GM19467 (cell line): ENCODE results near the gene APOLD1.
"Not testable (repeated sequence)": the region's sequence is repeated elsewhere in the genome, so short reads cannot be mapped to it uniquely, and the experiment has no call there.

Source experiments
- ATAC-seq: cut with Tn5 transposase; IDR thresholded peaks from one replicate; pipeline ENCODE4 v1.9.1; 2021; ENCODE audit warnings: mild to moderate bottlenecking, moderate library complexity; ENCODE audit not compliant: unreplicated experiment

APOLD1 gene

GRCh38 chr12:12784911-12785814 is at the start of gene APOLD1:
TSS of gene APOLD1 (plus strand) at chr12:12785659. CDS start at chr12:12785692, 33 bp downstream.
- no peak for ATAC-seq

GRCh38 chr12:12736759-12737676 is 48.4 kb upstream of the APOLD1 start:
- ATAC-seq: peak; percentile 64

- ATAC-seq: not testable (repeated sequence)
Observed at GRCh38 chr12:12738152-12738551, 47.3 kb upstream of the APOLD1 start.

- no peak for ATAC-seq
Observed at GRCh38 chr12:12741660-12742059, 43.8 kb upstream of the APOLD1 start.

- no peak for ATAC-seq
Observed at GRCh38 chr12:12744546-12745305, 40.7 kb upstream of the APOLD1 start.

- no peak for ATAC-seq
Observed at GRCh38 chr12:12745576-12746211, 39.8 kb upstream of the APOLD1 start.

- no peak for ATAC-seq
Observed at GRCh38 chr12:12747278-12747677, 38.2 kb upstream of the APOLD1 start.

- no peak for ATAC-seq
Observed at GRCh38 chr12:12748044-12748443, 37.4 kb upstream of the APOLD1 start.

- no peak for ATAC-seq
Observed at GRCh38 chr12:12749433-12749832, 36.0 kb upstream of the APOLD1 start.

GRCh38 chr12:12755923-12756322 is 29.5 kb upstream of the APOLD1 start:
- no peak for ATAC-seq

GRCh38 chr12:12757121-12757520 is 28.3 kb upstream of the APOLD1 start:
- no peak for ATAC-seq

GRCh38 chr12:12759234-12759915 is 26.1 kb upstream of the APOLD1 start:
- no peak for ATAC-seq

- no peak for ATAC-seq
Observed at GRCh38 chr12:12764824-12765223, 20.6 kb upstream of the APOLD1 start.

- ATAC-seq: no peak
Observed at GRCh38 chr12:12770262-12770661, 15.2 kb upstream of the APOLD1 start.

GRCh38 chr12:12774791-12775190 is 10.7 kb upstream of the APOLD1 start:
- no peak for ATAC-seq

GRCh38 chr12:12776261-12776660 is 9.2 kb upstream of the APOLD1 start:
- no peak for ATAC-seq

- ATAC-seq: no peak
Observed at GRCh38 chr12:12777092-12777491, 8.4 kb upstream of the APOLD1 start.

- no peak for ATAC-seq
Observed at GRCh38 chr12:12779007-12779406, 6.5 kb upstream of the APOLD1 start.

GRCh38 chr12:12779529-12779928 is 5.9 kb upstream of the APOLD1 start:
- ATAC-seq: no peak

GRCh38 chr12:12784116-12784515 is 1.3 kb upstream of the APOLD1 start:
- no peak for ATAC-seq
